T-helper 17 cell (primary cell): Measurements from ENCODE around the gene CBY1. TPM values are rescaled to one million over a fixed set of nuclear protein-coding genes. Genes with fewer than 3 reads are reported as not detected.

Experiments used
- ATAC-seq: fragments of 150-1000 bp; cut with Tn5 transposase; 2 replicates; pipeline ENCODE4 v1.10.0; 2021; ENCODE audit warnings: mild to moderate bottlenecking, moderate library complexity
- DNase-seq, 3 donors: peaks; one replicate each; pipeline versions ENCODE4 v3.0.0 to v3.0.0-alpha.2; 2020 to 2021
- H3K9me3 ChIP-seq: one replicate; pipeline ENCODE4 v1.7.0; 2013; ENCODE audit warnings: low read length, mild to moderate bottlenecking; ENCODE audit not compliant: control insufficient read depth, poor library complexity, severe bottlenecking
- H3K27ac Mint-ChIP-seq: one replicate; pipeline ENCODE4 v1.8.0; 2022; ENCODE audit warnings: mild to moderate bottlenecking, moderate library complexity, mixed read lengths
- H3K27me3 Mint-ChIP-seq: one replicate; pipeline ENCODE4 v1.8.0; 2022; ENCODE audit warnings: mixed read lengths
- H3K36me3 Mint-ChIP-seq: one replicate; pipeline ENCODE4 v1.8.0; 2022; ENCODE audit warnings: low read depth, mixed read lengths
- H3K4me1 Mint-ChIP-seq: one replicate; pipeline ENCODE4 v1.8.0; 2022; ENCODE audit warnings: mild to moderate bottlenecking, mixed read lengths
- H3K4me3 Mint-ChIP-seq: one replicate; pipeline ENCODE4 v1.8.0; 2022; ENCODE audit warnings: mild to moderate bottlenecking, moderate library complexity, mixed read lengths
- total RNA-seq, 4 donors: library from RNA in 2 of 4; stranded (reverse) in 2 of 4; gene quantifications; one replicate each; pipeline ENCODE4 v1.2.3 and lab custom pipeline; 2022 to 2026

CBY1 gene
- total RNA-seq, 2 donors from 2014 or later: 11.9 to 12.3 TPM

- Mint-ChIP-seq H3K4me3 (peak overlapping the region; percentile 36), H3K27ac (no peak overlapping the region), H3K36me3 (no peaks in the 10 kb centered on the region), H3K27me3 (no peaks in the 10 kb centered on the region), H3K4me1 (peaks cover 70% of the 10 kb centered on the region)
- ATAC-seq (no peak), DNase-seq (no peak)
- H3K9me3 ChIP-seq: no peaks in the 10 kb centered on the region
Observed at GRCh38 chr22:38710866-38711265, 54.4 kb downstream of the CBY1 start.

DNA sequence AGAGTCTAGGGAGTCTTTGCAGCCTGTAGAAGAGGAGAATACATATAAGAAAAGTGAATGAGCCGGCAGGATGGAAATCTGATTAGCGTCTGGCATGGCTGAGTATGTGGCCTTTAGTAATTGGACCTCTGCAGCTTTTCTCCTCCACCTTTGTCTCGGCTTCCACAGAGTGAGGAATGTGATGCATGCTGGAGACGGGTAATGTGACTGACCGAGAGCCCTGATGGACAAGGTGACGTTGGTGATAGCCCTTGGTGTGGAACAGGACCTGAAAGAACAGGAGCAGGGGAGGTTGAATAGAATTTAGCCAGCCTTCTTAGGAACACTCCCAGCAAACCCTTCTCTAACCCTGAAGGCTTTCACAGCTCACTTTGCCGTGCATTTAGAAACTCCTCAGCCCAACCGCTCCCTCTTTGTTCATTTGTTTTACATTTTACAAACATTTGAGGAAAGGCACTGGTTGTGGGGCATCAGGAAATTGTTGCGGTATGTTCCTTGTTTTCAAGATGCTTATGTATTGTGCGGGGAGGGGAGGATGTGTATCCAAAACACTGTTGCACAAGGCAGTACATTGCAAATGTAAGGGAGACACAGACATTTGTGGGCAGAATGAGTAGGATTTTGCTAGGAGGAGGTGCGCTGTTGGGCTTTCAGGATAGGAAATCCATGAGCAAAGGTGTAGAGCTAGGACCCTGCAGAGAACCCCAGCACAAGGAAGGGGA is 56.2 kb downstream of the CBY1 start:
- no peaks in the 10 kb centered on the region for H3K27me3 Mint-ChIP-seq
- H3K4me3 Mint-ChIP-seq: no peak overlapping the region
- H3K27ac Mint-ChIP-seq: peak overlapping the region; percentile 81
- H3K9me3 ChIP-seq: no peaks in the 10 kb centered on the region
- H3K4me1 Mint-ChIP-seq: peaks cover 60% of the 10 kb centered on the region
- H3K36me3 Mint-ChIP-seq: peaks cover 2% of the 10 kb centered on the region
- ATAC-seq (no peak), DNase-seq (no peak)

GRCh38 chr22:38713921-38714320 is 57.5 kb downstream of the CBY1 start:
- no peak for ATAC-seq
- Mint-ChIP-seq H3K4me1 (peaks cover 48% of the 10 kb centered on the region), H3K27ac (no peak overlapping the region)

GRCh38 chr22:38715176-38715764 is 58.8 kb downstream of the CBY1 start:
- ATAC-seq: no peak
- Mint-ChIP-seq H3K4me1 (peaks cover 43% of the 10 kb centered on the region), H3K4me3 (peak overlapping the region; percentile 7)

More at GRCh38 chr22:38713921-38714320, 57.5 kb downstream of the CBY1 start:
- no peaks in the 10 kb centered on the region for H3K9me3 ChIP-seq
- peaks cover 2% of the 10 kb centered on the region for H3K36me3 Mint-ChIP-seq
- no peaks in the 10 kb centered on the region for H3K27me3 Mint-ChIP-seq
- H3K4me3 Mint-ChIP-seq: peak overlapping the region; percentile 43
- DNase-seq: no peak

DNA sequence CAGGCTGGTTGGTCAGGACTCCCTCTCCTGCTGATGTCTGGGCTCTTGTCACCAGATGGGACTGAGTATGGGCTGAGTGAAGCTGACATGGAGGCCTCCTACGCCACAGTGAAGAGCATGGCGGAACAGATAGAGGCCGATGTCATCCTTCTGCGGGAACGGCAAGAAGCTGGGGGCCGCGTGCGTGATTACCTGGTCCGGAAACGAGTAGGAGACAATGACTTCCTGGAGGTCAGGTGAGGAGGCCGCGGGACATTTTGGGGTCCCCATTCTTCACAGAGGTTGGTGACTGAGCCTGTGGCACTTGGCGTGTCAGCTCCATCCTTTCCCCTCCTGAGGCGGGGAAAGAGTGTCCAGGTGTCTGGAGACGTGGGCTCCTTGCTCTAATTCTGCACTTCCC is 59.4 kb downstream of the CBY1 start:
- DNase-seq: peak in 1 of 3 donors; percentile 5
- H3K4me1 Mint-ChIP-seq: peaks cover 38% of the 10 kb centered on the region
- peaks cover 2% of the 10 kb centered on the region for H3K36me3 Mint-ChIP-seq

More at GRCh38 chr22:38715176-38715764, 58.8 kb downstream of the CBY1 start:
- Mint-ChIP-seq H3K36me3 (peaks cover 2% of the 10 kb centered on the region), H3K27ac (peak overlapping the region; percentile 81), H3K27me3 (no peaks in the 10 kb centered on the region)
- H3K9me3 ChIP-seq: no peaks in the 10 kb centered on the region
- peak in 1 of 3 donors; percentile 2 for DNase-seq

GRCh38 chr22:38716271-38716670 is 59.8 kb downstream of the CBY1 start:
- Mint-ChIP-seq H3K4me3 (no peak overlapping the region), H3K36me3 (peaks cover 2% of the 10 kb centered on the region), H3K27me3 (no peaks in the 10 kb centered on the region), H3K27ac (peak overlapping the region; percentile 14), H3K4me1 (peaks cover 35% of the 10 kb centered on the region)
- ATAC-seq (no peak), DNase-seq (peak in 1 of 3 donors; percentile 5)
- no peaks in the 10 kb centered on the region for H3K9me3 ChIP-seq

More for the DNA sequence above, 59.4 kb downstream of the CBY1 start:
- H3K27me3 Mint-ChIP-seq: no peaks in the 10 kb centered on the region
- H3K9me3 ChIP-seq: no peaks in the 10 kb centered on the region
- no peak overlapping the region for H3K4me3 Mint-ChIP-seq
- peak overlapping the region; percentile 14 for H3K27ac Mint-ChIP-seq
- ATAC-seq: no peak

- Mint-ChIP-seq H3K36me3 (peaks cover 4% of the 10 kb centered on the region), H3K27me3 (no peaks in the 10 kb centered on the region), H3K4me3 (no peak overlapping the region), H3K4me1 (peaks cover 35% of the 10 kb centered on the region), H3K27ac (peak overlapping the region; percentile 14)
- ATAC-seq (no peak), DNase-seq (no peak)
- no peaks in the 10 kb centered on the region for H3K9me3 ChIP-seq
Observed at GRCh38 chr22:38716826-38717225, 60.4 kb downstream of the CBY1 start.

DNA sequence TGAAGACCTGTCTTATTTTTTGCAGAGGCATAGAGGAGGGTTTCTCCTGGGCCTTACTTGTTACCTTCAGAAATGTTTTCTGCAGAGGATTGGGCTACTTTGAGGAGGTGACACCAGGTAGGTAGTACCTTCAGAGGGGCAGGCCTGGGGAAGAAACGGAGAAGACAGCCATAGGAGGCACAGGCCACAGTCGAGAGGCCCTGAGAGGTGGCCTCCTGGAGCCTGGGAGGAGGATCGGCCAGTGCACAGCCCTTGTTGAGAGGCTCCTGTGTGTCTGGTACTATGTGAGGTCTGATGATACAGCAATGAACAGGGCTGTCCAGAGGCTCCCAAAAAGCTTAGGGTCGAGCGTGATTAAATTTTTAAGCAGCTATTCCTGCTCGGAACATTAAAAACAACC is 60.8 kb downstream of the CBY1 start:
- Mint-ChIP-seq H3K4me3 (no peak overlapping the region), H3K36me3 (peaks cover 4% of the 10 kb centered on the region), H3K27me3 (no peaks in the 10 kb centered on the region), H3K27ac (no peak overlapping the region), H3K4me1 (peaks cover 31% of the 10 kb centered on the region)
- H3K9me3 ChIP-seq: no peaks in the 10 kb centered on the region
- ATAC-seq (no peak), DNase-seq (peak in 1 of 3 donors; percentile 3)

- H3K9me3 ChIP-seq: no peaks in the 10 kb centered on the region
- Mint-ChIP-seq H3K4me1 (peaks cover 21% of the 10 kb centered on the region), H3K27me3 (no peaks in the 10 kb centered on the region), H3K27ac (peak overlapping the region; percentile 45), H3K36me3 (peaks cover 4% of the 10 kb centered on the region), H3K4me3 (no peak overlapping the region)
- DNase-seq (peak in 1 of 3 donors; percentile 5), ATAC-seq (no peak)
Observed at GRCh38 chr22:38718414-38718813, 62.0 kb downstream of the CBY1 start.

GRCh38 chr22:38719196-38719595 is 62.8 kb downstream of the CBY1 start:
- Mint-ChIP-seq H3K27me3 (no peaks in the 10 kb centered on the region), H3K4me3 (no peak overlapping the region), H3K27ac (no peak overlapping the region), H3K36me3 (peaks cover 4% of the 10 kb centered on the region), H3K4me1 (peaks cover 13% of the 10 kb centered on the region)
- H3K9me3 ChIP-seq: no peaks in the 10 kb centered on the region
- no peak for DNase-seq
- no peak for ATAC-seq

- peaks cover 9% of the 10 kb centered on the region for H3K4me1 Mint-ChIP-seq
- no peak overlapping the region for H3K4me3 Mint-ChIP-seq
- peaks cover 7% of the 10 kb centered on the region for H3K36me3 Mint-ChIP-seq
- H3K27ac Mint-ChIP-seq: no peak overlapping the region
- H3K9me3 ChIP-seq: no peaks in the 10 kb centered on the region
- DNase-seq (no peak), ATAC-seq (no peak)
- no peaks in the 10 kb centered on the region for H3K27me3 Mint-ChIP-seq
Observed at GRCh38 chr22:38720350-38720749, 63.9 kb downstream of the CBY1 start.

GRCh38 chr22:38721551-38721950 is 65.1 kb downstream of the CBY1 start:
- DNase-seq (peak in 1 of 3 donors; percentile 1), ATAC-seq (no peak)
- H3K27ac Mint-ChIP-seq: no peak overlapping the region
- peaks cover 10% of the 10 kb centered on the region for H3K36me3 Mint-ChIP-seq
- no peaks in the 10 kb centered on the region for H3K27me3 Mint-ChIP-seq
- no peaks in the 10 kb centered on the region for H3K9me3 ChIP-seq
- peaks cover 9% of the 10 kb centered on the region for H3K4me1 Mint-ChIP-seq
- no peak overlapping the region for H3K4me3 Mint-ChIP-seq
